Measurements from ENCODE around the gene SLC2A4RG. TPM values are rescaled to one million over a fixed set of nuclear protein-coding genes. Genes with fewer than 3 reads are reported as not detected.

Gene SLC2A4RG
- total RNA-seq, 1 experiment from 2014 or later, result 18.6 TPM

- H4K20me1 ChIP-seq (ENCODE audit: insufficient read depth, low read depth, low read length), result peaks cover 4% of the 10 kb centered on the region
- no peak for DNase-seq
- H2AFZ ChIP-seq (ENCODE audit: low read length), result no peak overlapping the region
- no peaks in the 10 kb centered on the region for H3K9me2 ChIP-seq (replicated peaks; ENCODE audit: insufficient read depth, low read length)
- no peak overlapping the region for H3K27ac ChIP-seq (ENCODE audit: low read length)
- H3K4me1 ChIP-seq (ENCODE audit: low read length), result peaks cover 24% of the 10 kb centered on the region
- H3K36me3 ChIP-seq (ENCODE audit: insufficient read depth, low read length), result no peaks in the 10 kb centered on the region; the same call in 1 of the 2 replicates
- H3K4me3 ChIP-seq (ENCODE audit: low read length), result no peak overlapping the region
- H3K9ac ChIP-seq (ENCODE audit: low read length), result no peak overlapping the region
- no peaks in the 10 kb centered on the region for H3K27me3 ChIP-seq (ENCODE audit: low read length)
- no peak overlapping the region for H3K4me2 ChIP-seq (ENCODE audit: low read depth, low read length, poor library complexity, severe bottlenecking)
- no peaks in the 10 kb centered on the region for H3K79me2 ChIP-seq (ENCODE audit: low read length)
- H3K9me3 ChIP-seq (ENCODE audit: low read length), result no peaks in the 10 kb centered on the region
Measured at GRCh38 chr20:63741676-63742380, 2.3 kb downstream of the SLC2A4RG start.

GRCh38 chr20:63742381-63743024 lies 2.9 kb downstream of the SLC2A4RG start:
- no peaks in the 10 kb centered on the region for H3K36me3 ChIP-seq (ENCODE audit: insufficient read depth, low read length)
- H3K9me3 ChIP-seq (ENCODE audit: low read length), result no peaks in the 10 kb centered on the region
- no peak overlapping the region for H3K4me3 ChIP-seq (ENCODE audit: low read length)
- H3K27me3 ChIP-seq (ENCODE audit: low read length), result no peaks in the 10 kb centered on the region
- H3K4me1 ChIP-seq (ENCODE audit: low read length), result peaks cover 20% of the 10 kb centered on the region
- H3K9me2 ChIP-seq (replicated peaks; ENCODE audit: insufficient read depth, low read length), result no peaks in the 10 kb centered on the region
- H3K9ac ChIP-seq (ENCODE audit: low read length), result no peak overlapping the region
- no peak for DNase-seq
- no peaks in the 10 kb centered on the region; the same call in 1 of the 2 replicates for H4K20me1 ChIP-seq (ENCODE audit: insufficient read depth, low read depth, low read length)
- no peak overlapping the region for H2AFZ ChIP-seq (ENCODE audit: low read length)
- H3K4me2 ChIP-seq (ENCODE audit: low read depth, low read length, poor library complexity, severe bottlenecking), result no peak overlapping the region
- no peaks in the 10 kb centered on the region for H3K79me2 ChIP-seq (ENCODE audit: low read length)
- no peak overlapping the region for H3K27ac ChIP-seq (ENCODE audit: low read length)

- no peaks in the 10 kb centered on the region for H3K79me2 ChIP-seq (ENCODE audit: low read length)
Measured at GRCh38 chr20:63743210-63743970, 3.8 kb downstream of the SLC2A4RG start.

GRCh38 chr20:63744158-63744557 lies 4.6 kb downstream of the SLC2A4RG start:
- H3K9ac ChIP-seq (ENCODE audit: low read length), result no peak overlapping the region
- no peaks in the 10 kb centered on the region for H3K79me2 ChIP-seq (ENCODE audit: low read length)
- no peaks in the 10 kb centered on the region for H4K20me1 ChIP-seq (ENCODE audit: insufficient read depth, low read depth, low read length)
- H3K4me3 ChIP-seq (ENCODE audit: low read length), result no peak overlapping the region
- H3K27ac ChIP-seq (ENCODE audit: low read length), result no peak overlapping the region
- no peak overlapping the region for H3K4me2 ChIP-seq (ENCODE audit: low read depth, low read length, poor library complexity, severe bottlenecking)
- no peak overlapping the region for H2AFZ ChIP-seq (ENCODE audit: low read length)
- no peak for DNase-seq
- peaks cover 19% of the 10 kb centered on the region for H3K4me1 ChIP-seq (ENCODE audit: low read length)
- no peaks in the 10 kb centered on the region for H3K9me2 ChIP-seq (replicated peaks; ENCODE audit: insufficient read depth, low read length)
- no peaks in the 10 kb centered on the region for H3K27me3 ChIP-seq (ENCODE audit: low read length)
- no peaks in the 10 kb centered on the region for H3K36me3 ChIP-seq (ENCODE audit: insufficient read depth, low read length)
- no peaks in the 10 kb centered on the region for H3K9me3 ChIP-seq (ENCODE audit: low read length)

More at GRCh38 chr20:63743210-63743970, 3.8 kb downstream of the SLC2A4RG start:
- H3K27ac ChIP-seq (ENCODE audit: low read length), result no peak overlapping the region
- H3K9me3 ChIP-seq (ENCODE audit: low read length), result no peaks in the 10 kb centered on the region
- no peak for DNase-seq
- H3K4me2 ChIP-seq (ENCODE audit: low read depth, low read length, poor library complexity, severe bottlenecking), result no peak overlapping the region
- H3K4me1 ChIP-seq (ENCODE audit: low read length), result peaks cover 20% of the 10 kb centered on the region
- H3K9me2 ChIP-seq (replicated peaks; ENCODE audit: insufficient read depth, low read length), result no peaks in the 10 kb centered on the region
- no peak overlapping the region for H2AFZ ChIP-seq (ENCODE audit: low read length)
- no peaks in the 10 kb centered on the region; the same call in 1 of the 2 replicates for H4K20me1 ChIP-seq (ENCODE audit: insufficient read depth, low read depth, low read length)
- H3K9ac ChIP-seq (ENCODE audit: low read length), result no peak overlapping the region
- no peaks in the 10 kb centered on the region for H3K27me3 ChIP-seq (ENCODE audit: low read length)
- H3K4me3 ChIP-seq (ENCODE audit: low read length), result no peak overlapping the region
- no peaks in the 10 kb centered on the region for H3K36me3 ChIP-seq (ENCODE audit: insufficient read depth, low read length)

- H3K9me2 ChIP-seq (replicated peaks; ENCODE audit: insufficient read depth, low read length), result no peaks in the 10 kb centered on the region
- H3K4me2 ChIP-seq (ENCODE audit: low read depth, low read length, poor library complexity, severe bottlenecking), result no peak overlapping the region
- no peak overlapping the region for H3K27ac ChIP-seq (ENCODE audit: low read length)
- DNase-seq, result no peak
- H3K36me3 ChIP-seq (ENCODE audit: insufficient read depth, low read length), result no peaks in the 10 kb centered on the region
- H3K27me3 ChIP-seq (ENCODE audit: low read length), result no peaks in the 10 kb centered on the region
- no peak overlapping the region for H2AFZ ChIP-seq (ENCODE audit: low read length)
- H3K9me3 ChIP-seq (ENCODE audit: low read length), result no peaks in the 10 kb centered on the region
- no peaks in the 10 kb centered on the region for H3K79me2 ChIP-seq (ENCODE audit: low read length)
- H4K20me1 ChIP-seq (ENCODE audit: insufficient read depth, low read depth, low read length), result no peaks in the 10 kb centered on the region
- no peak overlapping the region for H3K4me3 ChIP-seq (ENCODE audit: low read length)
- peaks cover 17% of the 10 kb centered on the region for H3K4me1 ChIP-seq (ENCODE audit: low read length)
- no peak overlapping the region for H3K9ac ChIP-seq (ENCODE audit: low read length)
Measured at GRCh38 chr20:63744574-63745423, 5.2 kb downstream of the SLC2A4RG start.

- Histone ChIP-seq H3K36me3 (ENCODE audit: insufficient read depth, low read length) (no peaks in the 10 kb centered on the region), H3K9me2 (replicated peaks; ENCODE audit: insufficient read depth, low read length) (no peaks in the 10 kb centered on the region), H3K27ac (ENCODE audit: low read length) (no peak overlapping the region), H3K4me2 (ENCODE audit: low read depth, low read length, poor library complexity, severe bottlenecking) (no peak overlapping the region), H3K9me3 (ENCODE audit: low read length) (no peaks in the 10 kb centered on the region), H3K27me3 (ENCODE audit: low read length) (no peaks in the 10 kb centered on the region), H2AFZ (ENCODE audit: low read length) (no peak overlapping the region), H3K79me2 (ENCODE audit: low read length) (no peaks in the 10 kb centered on the region), H3K9ac (ENCODE audit: low read length) (no peak overlapping the region), H3K4me1 (ENCODE audit: low read length) (peaks cover 15% of the 10 kb centered on the region), H3K4me3 (ENCODE audit: low read length) (no peak overlapping the region), H4K20me1 (ENCODE audit: insufficient read depth, low read depth, low read length) (no peaks in the 10 kb centered on the region)
- DNase-seq, result no peak
Measured at GRCh38 chr20:63745424-63745805, 5.8 kb downstream of the SLC2A4RG start.

GRCh38 chr20:63745961-63746731 lies 6.6 kb downstream of the SLC2A4RG start:
- H3K9ac ChIP-seq (ENCODE audit: low read length), result no peak overlapping the region
- no peaks in the 10 kb centered on the region for H3K9me2 ChIP-seq (replicated peaks; ENCODE audit: insufficient read depth, low read length)
- H3K27me3 ChIP-seq (ENCODE audit: low read length), result no peaks in the 10 kb centered on the region
- no peak overlapping the region for H3K4me2 ChIP-seq (ENCODE audit: low read depth, low read length, poor library complexity, severe bottlenecking)
- no peaks in the 10 kb centered on the region for H3K79me2 ChIP-seq (ENCODE audit: low read length)
- H3K27ac ChIP-seq (ENCODE audit: low read length), result no peak overlapping the region
- DNase-seq, result no peak
- no peak overlapping the region for H3K4me3 ChIP-seq (ENCODE audit: low read length)
- H2AFZ ChIP-seq (ENCODE audit: low read length), result no peak overlapping the region
- H3K9me3 ChIP-seq (ENCODE audit: low read length), result no peaks in the 10 kb centered on the region
- no peaks in the 10 kb centered on the region for H3K36me3 ChIP-seq (ENCODE audit: insufficient read depth, low read length)
- H3K4me1 ChIP-seq (ENCODE audit: low read length), result peaks cover 9% of the 10 kb centered on the region
- H4K20me1 ChIP-seq (ENCODE audit: insufficient read depth, low read depth, low read length), result no peaks in the 10 kb centered on the region

Measured in Karpas-422 (cell line).